ENCODE results near the gene KCNJ10. TPM values are rescaled to one million over a fixed set of nuclear protein-coding genes. Genes with fewer than 3 reads are reported as not detected.
A peak's percentile ranks its signal among the peaks of the same experiment; 100 is the strongest.

The KCNJ10 gene
- total RNA-seq, 1 experiment from 2014 or later: 0.68 TPM

DNA sequence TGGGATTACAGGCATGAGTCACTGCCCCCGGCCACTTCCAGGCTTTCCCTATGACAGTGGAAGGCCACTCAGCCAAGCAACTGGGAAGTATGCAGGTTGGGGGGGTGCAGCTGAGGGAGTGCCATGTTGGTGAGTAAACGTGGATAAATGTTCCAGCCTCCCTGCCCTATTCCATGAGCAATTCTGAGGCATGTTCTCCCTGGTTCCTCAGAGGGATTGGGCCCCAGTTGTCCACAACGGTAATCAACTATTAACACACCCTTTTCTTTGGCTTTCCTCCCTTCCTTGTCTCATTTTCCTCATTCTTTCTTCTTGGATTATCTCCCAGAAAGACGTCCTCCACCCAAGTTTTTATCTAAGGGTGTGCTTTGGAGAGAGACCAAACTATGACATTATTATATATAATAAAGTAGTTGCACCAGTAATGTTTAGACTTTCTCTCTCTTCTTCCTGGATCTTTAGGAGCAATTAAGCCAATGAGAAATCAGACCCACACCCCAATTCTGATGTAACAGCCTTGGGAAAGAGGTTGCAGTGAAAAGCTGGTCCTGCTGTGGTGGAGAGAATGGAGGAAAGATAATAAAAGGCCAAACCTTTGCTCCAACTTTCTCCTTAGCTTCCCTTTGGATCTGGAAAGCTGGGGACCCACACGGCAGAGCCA lies 109.1 kb downstream of the KCNJ10 start:
- H3K36me3 ChIP-seq (ENCODE audit: control insufficient read depth, insufficient read depth, low read length): no peaks in the 10 kb centered on the region
- Mint-ChIP-seq H3K4me1 (ENCODE audit: low read depth, unreplicated experiment) (peaks cover 34% of the 10 kb centered on the region), H3K9me3 (ENCODE audit: unreplicated experiment) (peaks cover 14% of the 10 kb centered on the region), H3K36me3 (ENCODE audit: insufficient read depth, unreplicated experiment) (peaks cover 6% of the 10 kb centered on the region), H3K27me3 (ENCODE audit: insufficient read depth, unreplicated experiment) (no peaks in the 10 kb centered on the region), H3K27ac (ENCODE audit: unreplicated experiment) (peak overlapping the region; percentile 50), H3K4me3 (ENCODE audit: unreplicated experiment) (no peak overlapping the region)
- intact Hi-C loops (cut with micrococcal nuclease; ENCODE audit: unreplicated experiment): no loop called here
- no peaks in the 10 kb centered on the region; the same call in 1 of the 2 replicates for H3K9me3 ChIP-seq
- peaks cover 41% of the 10 kb centered on the region for H3K4me1 ChIP-seq
- TF ChIP-seq, protein P1, sequence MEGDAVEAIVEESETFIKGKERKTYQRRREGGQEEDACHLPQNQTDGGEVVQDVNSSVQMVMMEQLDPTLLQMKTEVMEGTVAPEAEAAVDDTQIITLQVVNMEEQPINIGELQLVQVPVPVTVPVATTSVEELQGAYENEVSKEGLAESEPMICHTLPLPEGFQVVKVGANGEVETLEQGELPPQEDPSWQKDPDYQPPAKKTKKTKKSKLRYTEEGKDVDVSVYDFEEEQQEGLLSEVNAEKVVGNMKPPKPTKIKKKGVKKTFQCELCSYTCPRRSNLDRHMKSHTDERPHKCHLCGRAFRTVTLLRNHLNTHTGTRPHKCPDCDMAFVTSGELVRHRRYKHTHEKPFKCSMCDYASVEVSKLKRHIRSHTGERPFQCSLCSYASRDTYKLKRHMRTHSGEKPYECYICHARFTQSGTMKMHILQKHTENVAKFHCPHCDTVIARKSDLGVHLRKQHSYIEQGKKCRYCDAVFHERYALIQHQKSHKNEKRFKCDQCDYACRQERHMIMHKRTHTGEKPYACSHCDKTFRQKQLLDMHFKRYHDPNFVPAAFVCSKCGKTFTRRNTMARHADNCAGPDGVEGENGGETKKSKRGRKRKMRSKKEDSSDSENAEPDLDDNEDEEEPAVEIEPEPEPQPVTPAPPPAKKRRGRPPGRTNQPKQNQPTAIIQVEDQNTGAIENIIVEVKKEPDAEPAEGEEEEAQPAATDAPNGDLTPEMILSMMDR (IDR thresholded peaks at IDR 0.05; ENCODE audit: insufficient read depth in 1 of 2, low read depth in 1 of 2, low read length in 1 of 2, severe bottlenecking in 1 of 2, unreplicated experiment in 1 of 2): no peak
- ChIA-PET POLR2A (no interaction called here), CTCF (no interaction called here)
- no peak for DNase-seq
- no peak overlapping the region for H3K4me3 ChIP-seq (ENCODE audit: low read depth, low read length)
- no peaks in the 10 kb centered on the region for H3K27me3 ChIP-seq (replicated peaks; ENCODE audit: control insufficient read depth, insufficient read depth, low read length)
- BruUV-seq (replicated peaks): no TSS peak

DNA sequence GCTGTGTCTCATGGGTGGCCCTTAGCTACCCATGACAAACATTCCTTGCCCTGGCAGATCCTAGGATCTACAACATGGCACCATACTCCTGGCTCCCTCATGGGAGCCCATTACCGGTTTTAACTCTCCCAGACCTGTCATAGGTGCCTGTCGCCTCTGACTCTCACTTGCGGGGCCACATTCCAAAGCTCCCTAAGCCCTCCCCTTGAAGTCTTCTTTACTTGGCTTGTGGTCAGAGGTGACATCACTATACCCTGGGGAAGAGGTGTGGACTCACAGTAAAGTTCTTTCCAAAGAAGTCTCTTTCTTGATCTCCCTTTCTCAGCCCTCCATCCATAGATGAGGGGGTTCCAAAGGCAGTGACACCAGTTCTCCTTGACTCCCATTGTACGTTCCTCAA lies 110.5 kb downstream of the KCNJ10 start:
- CTCF ChIA-PET: interaction anchor here (1.0 to 1.9 kb wide), 2 partner anchors 14 to 48 kb away, joined by 3 to 8 read pairs; partner anchors contain the start of gene IGSF9
- Histone ChIP-seq H3K4me1 (peaks cover 41% of the 10 kb centered on the region), H3K9me3 (no peaks in the 10 kb centered on the region), H3K36me3 (ENCODE audit: control insufficient read depth, insufficient read depth, low read length) (no peaks in the 10 kb centered on the region), H3K27me3 (replicated peaks; ENCODE audit: control insufficient read depth, insufficient read depth, low read length) (no peaks in the 10 kb centered on the region), H3K4me3 (ENCODE audit: low read depth, low read length) (no peak overlapping the region)
- H3K36me3 Mint-ChIP-seq (ENCODE audit: insufficient read depth, unreplicated experiment): peaks cover 6% of the 10 kb centered on the region
- POLR2A ChIA-PET: no interaction called here
- no TSS peak for BruUV-seq (replicated peaks)
- intact Hi-C loops (cut with micrococcal nuclease; ENCODE audit: unreplicated experiment): loop anchor here (1.0 to 2.0 kb wide), 2 partner anchors 12 to 21 kb away; no protein-coding TSS in a partner anchor
- H3K9me3 Mint-ChIP-seq (ENCODE audit: unreplicated experiment): peaks cover 10% of the 10 kb centered on the region
- TF ChIP-seq, protein P1 (IDR thresholded peaks at IDR 0.05; ENCODE audit: insufficient read depth in 1 of 2, low read depth in 1 of 2, low read length in 1 of 2, severe bottlenecking in 1 of 2, unreplicated experiment in 1 of 2): no peak
- DNase-seq: peak; percentile 79 to 81
- peak overlapping the region; percentile 93 for H3K27ac Mint-ChIP-seq (ENCODE audit: unreplicated experiment)
- H3K27me3 Mint-ChIP-seq (ENCODE audit: insufficient read depth, unreplicated experiment): no peaks in the 10 kb centered on the region
- peaks cover 36% of the 10 kb centered on the region for H3K4me1 Mint-ChIP-seq (ENCODE audit: low read depth, unreplicated experiment)
- H3K4me3 Mint-ChIP-seq (ENCODE audit: unreplicated experiment): peak overlapping the region; percentile 27

DNA sequence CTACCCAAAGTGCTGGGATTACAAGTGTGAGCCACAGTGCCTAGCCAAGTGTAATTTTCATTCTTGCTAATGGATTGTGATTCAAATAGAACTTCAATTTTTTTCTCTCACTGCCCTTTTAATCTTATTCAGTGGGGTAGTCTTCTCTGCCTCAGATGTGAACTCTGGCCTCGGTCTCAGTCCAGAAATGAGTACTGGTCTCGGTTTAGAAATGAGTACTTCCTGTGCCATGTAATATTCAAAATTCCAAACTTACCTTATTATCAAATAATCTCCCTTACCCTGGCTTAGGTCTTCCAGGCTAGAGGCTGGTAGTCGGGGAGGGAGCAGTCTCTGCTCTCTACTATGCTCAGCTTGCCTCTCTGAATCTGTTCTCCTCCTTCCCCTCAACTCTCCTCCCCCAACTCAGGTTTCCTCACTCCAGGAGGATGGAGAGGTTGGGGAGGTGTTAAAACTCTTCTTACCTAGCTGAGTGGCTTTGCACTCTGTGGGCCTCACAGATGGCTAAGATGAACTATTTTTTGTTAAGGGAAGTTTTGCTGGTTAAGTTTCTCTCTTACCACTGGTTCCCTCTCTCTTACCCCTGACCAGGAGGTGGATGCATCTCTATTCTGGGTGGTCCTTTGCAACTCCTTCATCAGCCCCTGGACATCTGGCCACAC lies 111.1 kb downstream of the KCNJ10 start:
- Mint-ChIP-seq H3K36me3 (ENCODE audit: insufficient read depth, unreplicated experiment) (peaks cover 6% of the 10 kb centered on the region), H3K27ac (ENCODE audit: unreplicated experiment) (peak overlapping the region; percentile 93), H3K27me3 (ENCODE audit: insufficient read depth, unreplicated experiment) (no peaks in the 10 kb centered on the region), H3K9me3 (ENCODE audit: unreplicated experiment) (peaks cover 10% of the 10 kb centered on the region), H3K4me3 (ENCODE audit: unreplicated experiment) (peak overlapping the region; percentile 27), H3K4me1 (ENCODE audit: low read depth, unreplicated experiment) (peaks cover 42% of the 10 kb centered on the region)
- Histone ChIP-seq H3K4me1 (peaks cover 41% of the 10 kb centered on the region), H3K27me3 (replicated peaks; ENCODE audit: control insufficient read depth, insufficient read depth, low read length) (no peaks in the 10 kb centered on the region), H3K9me3 (no peaks in the 10 kb centered on the region), H3K36me3 (ENCODE audit: control insufficient read depth, insufficient read depth, low read length) (no peaks in the 10 kb centered on the region), H3K4me3 (ENCODE audit: low read depth, low read length) (no peak overlapping the region)
- CTCF ChIA-PET: interaction anchor here (1.0 to 1.9 kb wide), 3 partner anchors 13 to 49 kb away, joined by 3 to 8 read pairs (median 7); partner anchors contain the start of gene IGSF9
- POLR2A ChIA-PET: no interaction called here
- intact Hi-C loops (cut with micrococcal nuclease; ENCODE audit: unreplicated experiment): loop anchor here (1.0 to 2.0 kb wide), 2 partner anchors 12 to 20 kb away; no protein-coding TSS in a partner anchor
- TSS peak; percentile 35 for BruUV-seq (replicated peaks)
- TF ChIP-seq, protein P1 (IDR thresholded peaks at IDR 0.05; ENCODE audit: insufficient read depth in 1 of 2, low read depth in 1 of 2, low read length in 1 of 2, severe bottlenecking in 1 of 2, unreplicated experiment in 1 of 2): no peak
- DNase-seq: no peak
